Measurements from ENCODE around the gene CSTF3.

- TF ChIP-seq CTCF (IDR thresholded peaks at IDR 0.05; ENCODE audit: insufficient read depth, low read depth, low read length) (no peak), EZH2 (IDR thresholded peaks at IDR 0.05; ENCODE audit: insufficient read depth, low read length) (no peak)
These were observed 97.1 kb downstream of the CSTF3 start for GRCh38 chr11:33064033-33064825.
